Stimulated activated CD4-positive, alpha-beta T cell treated with anti-CD3 and anti-CD28 coated beads, Interleukin-1b, Interleukin-23, amount 100 ng/mL, for 1 hour (primary cell): ENCODE results near the gene CR1L.
"Not testable (repeated sequence)": the region's sequence is repeated elsewhere in the genome, so short reads cannot be mapped to it uniquely, and the experiment has no call there.

Experiments used
- DNase-seq, 2 donors: peaks; one replicate each; pipeline ENCODE4 v3.0.0-alpha.2; 2020; ENCODE audit warnings: low read depth in 2 of 2

Gene CR1L

GRCh38 chr1:207682872-207683434, 38.0 kb downstream of the CR1L start:
- not testable (repeated sequence) for DNase-seq

GRCh38 chr1:207690551-207690950, 45.6 kb downstream of the CR1L start:
- not testable (repeated sequence) for DNase-seq

GRCh38 chr1:207691010-207691409, 46.1 kb downstream of the CR1L start:
- no peak for DNase-seq

GRCh38 chr1:207691841-207692240, 46.9 kb downstream of the CR1L start:
- no peak for DNase-seq

GRCh38 chr1:207692291-207692690, 47.4 kb downstream of the CR1L start:
- not testable (repeated sequence) for DNase-seq

- DNase-seq, result no peak
These were observed 51.0 kb downstream of the CR1L start for GRCh38 chr1:207695891-207696290.

- no peak for DNase-seq
These were observed 54.0 kb downstream of the CR1L start for GRCh38 chr1:207698822-207699483.

- DNase-seq, result no peak
These were observed 57.4 kb downstream of the CR1L start for GRCh38 chr1:207702317-207702716.

- DNase-seq, result no peak
These were observed 58.8 kb downstream of the CR1L start for GRCh38 chr1:207703712-207704111.

GRCh38 chr1:207708004-207708403, 63.1 kb downstream of the CR1L start:
- DNase-seq, result not testable (repeated sequence)

- DNase-seq, result no peak
These were observed 66.4 kb downstream of the CR1L start for GRCh38 chr1:207711285-207711684.

- DNase-seq, result not testable (repeated sequence)
These were observed 67.8 kb downstream of the CR1L start for GRCh38 chr1:207712701-207713100.

GRCh38 chr1:207713529-207713928, 68.6 kb downstream of the CR1L start:
- no peak for DNase-seq

- DNase-seq, result no peak
These were observed 74.3 kb downstream of the CR1L start for GRCh38 chr1:207719234-207719633.

GRCh38 chr1:207728200-207728858, 83.4 kb downstream of the CR1L start:
- DNase-seq, result not testable (repeated sequence)

- not testable (repeated sequence) for DNase-seq
These were observed 92.7 kb downstream of the CR1L start for GRCh38 chr1:207737503-207738157.

- DNase-seq, result not testable (repeated sequence)
These were observed 93.3 kb downstream of the CR1L start for GRCh38 chr1:207738158-207738659.

GRCh38 chr1:207740207-207740606, 95.3 kb downstream of the CR1L start:
- no peak for DNase-seq

- no peak for DNase-seq
These were observed 98.1 kb downstream of the CR1L start for GRCh38 chr1:207742850-207743555.

GRCh38 chr1:207744000-207744534, 99.1 kb downstream of the CR1L start:
- no peak for DNase-seq

GRCh38 chr1:207745285-207745684, 100.4 kb downstream of the CR1L start:
- DNase-seq, result no peak
